Liver (tissue), 9 donors: ENCODE results near the gene SMOC1. TPM values are rescaled to one million over a fixed set of nuclear protein-coding genes. Genes with fewer than 3 reads are reported as not detected.
A peak's percentile ranks its signal among the peaks of the same experiment; 100 is the strongest.

Experiments used
- DNase-seq: peaks from one replicate; pipeline ENCODE4 v3.0.0-alpha.2; 2017; ENCODE audit warnings: low spot score
- H3K27ac ChIP-seq, 2 donors: one replicate each; pipeline ENCODE4 v1.7.0; 2013; ENCODE audit warnings: inconsistent platforms in 2 of 2, low read length in 2 of 2, control low read depth in 1 of 2, low read depth in 1 of 2, mild to moderate bottlenecking in 1 of 2
- H3K27me3 ChIP-seq, 4 donors: one replicate each; pipeline versions ENCODE4 v1.6.1 to v1.7.0; 2013; ENCODE audit warnings: low read length in 3 of 4, inconsistent platforms in 1 of 4, mild to moderate bottlenecking in 1 of 4, moderate library complexity in 1 of 4; ENCODE audit not compliant: control insufficient read depth in 4 of 4, insufficient read depth in 4 of 4
- H3K36me3 ChIP-seq, 4 donors: one replicate each; pipeline versions ENCODE4 v1.6.1 to v1.7.0; 2013; ENCODE audit warnings: low read length in 3 of 4, mild to moderate bottlenecking in 3 of 4, low read depth in 1 of 4, moderate library complexity in 1 of 4; ENCODE audit not compliant: control insufficient read depth in 4 of 4, insufficient read depth in 3 of 4
- H3K4me1 ChIP-seq, 4 donors: one replicate each; pipeline versions ENCODE4 v1.6.1 to v1.7.0; 2013; ENCODE audit warnings: low read length in 3 of 4, mild to moderate bottlenecking in 3 of 4, moderate library complexity in 1 of 4; ENCODE audit not compliant: control insufficient read depth in 4 of 4, insufficient read depth in 4 of 4
- H3K4me3 ChIP-seq, 3 donors: one replicate each; pipeline versions ENCODE4 v1.6.1 to v1.7.0; 2013; ENCODE audit warnings: low read length in 3 of 3, control low read depth in 1 of 3, low read depth in 1 of 3, mild to moderate bottlenecking in 1 of 3
- H3K9ac ChIP-seq, 2 donors: one replicate each; pipeline ENCODE4 v1.7.0; 2013; ENCODE audit warnings: low read length in 2 of 2, mild to moderate bottlenecking in 2 of 2, moderate library complexity in 2 of 2, control low read depth in 1 of 2, low read depth in 1 of 2
- H3K9me3 ChIP-seq, 4 donors: one replicate each; pipeline versions ENCODE4 v1.6.1 to v1.7.0; 2013; ENCODE audit warnings: low read length in 3 of 4; ENCODE audit not compliant: control insufficient read depth in 4 of 4
- ATF3 ChIP-seq: IDR thresholded peaks from 2 replicates; pipeline ENCODE4 v1.6.1; 2016; ENCODE audit warnings: antibody characterized with exemption
- EGR1 ChIP-seq, 2 donors: IDR thresholded peaks; 2 replicates each; pipeline ENCODE4 v1.6.1; 2016 to 2018; ENCODE audit warnings: antibody characterized with exemption in 2 of 2, low read depth in 2 of 2
- FOXA1 ChIP-seq: IDR thresholded peaks from 2 replicates; pipeline ENCODE4 v1.6.1; 2016; ENCODE audit warnings: antibody characterized with exemption
- FOXA2 ChIP-seq: IDR thresholded peaks from 2 replicates; pipeline ENCODE4 v1.6.1; 2016; ENCODE audit warnings: antibody characterized with exemption
- GABPA ChIP-seq, 2 donors: IDR thresholded peaks in 1 of 2; conservative IDR thresholded peaks in 1 of 2; 2 replicates each; pipeline ENCODE4 v1.6.1; 2016; ENCODE audit warnings: antibody characterized with exemption in 2 of 2, mild to moderate bottlenecking in 1 of 2, moderate library complexity in 1 of 2
- HNF4A ChIP-seq, 2 donors: conservative IDR thresholded peaks; 2 replicates each; pipeline ENCODE4 v1.6.1; 2016; ENCODE audit warnings: antibody characterized with exemption in 2 of 2, mild to moderate bottlenecking in 2 of 2
- HNF4G ChIP-seq: IDR thresholded peaks from 2 replicates; pipeline ENCODE4 v1.6.1; 2016; ENCODE audit warnings: antibody characterized with exemption
- JUND ChIP-seq, 2 donors: IDR thresholded peaks; 2 replicates each; pipeline ENCODE4 v1.6.1; 2016; ENCODE audit warnings: antibody characterized with exemption in 2 of 2
- MAX ChIP-seq: IDR thresholded peaks from 2 replicates; pipeline ENCODE4 v1.6.1; 2016; ENCODE audit warnings: antibody characterized with exemption
- NR2F2 ChIP-seq: IDR thresholded peaks from 2 replicates; pipeline ENCODE4 v1.6.1; 2016; ENCODE audit warnings: antibody characterized with exemption
- RAD21 ChIP-seq, 2 donors: IDR thresholded peaks; 2 replicates each; pipeline ENCODE4 v1.6.1; 2016; ENCODE audit warnings: antibody characterized with exemption in 2 of 2, mild to moderate bottlenecking in 2 of 2
- RXRA ChIP-seq, 2 donors: IDR thresholded peaks; 2 replicates each; pipeline ENCODE4 v1.6.1; 2017 to 2018; ENCODE audit warnings: antibody characterized with exemption in 2 of 2, mild to moderate bottlenecking in 1 of 2
- SP1 ChIP-seq: IDR thresholded peaks from 2 replicates; pipeline ENCODE4 v1.6.1; 2018; ENCODE audit warnings: antibody characterized with exemption, mild to moderate bottlenecking
- TAF1 ChIP-seq: conservative IDR thresholded peaks from 2 replicates; pipeline ENCODE4 v1.6.1; 2016; ENCODE audit warnings: antibody characterized with exemption, mild to moderate bottlenecking
- YY1 ChIP-seq: IDR thresholded peaks from 2 replicates; pipeline ENCODE4 v1.6.1; 2016; ENCODE audit warnings: antibody characterized with exemption, mild to moderate bottlenecking
- ZBTB33 ChIP-seq: IDR thresholded peaks from 2 replicates; pipeline ENCODE4 v1.6.1; 2016; ENCODE audit warnings: antibody characterized with exemption
- WGBS: extraction: QIAGEN DNeasy Blood & Tissue Kit; methylation state at CpG from one replicate; pipeline ENCODE4 v1.1.7; 2013; 5-methylcytosine and 5-hydroxymethylcytosine counted together
- polyA plus RNA-seq, 2 donors: library from polyadenylated mRNA; stranded (reverse) in 1 of 2; unstranded in 1 of 2; fragments of 200-250 nt in 1 of 2; fragments of >200 nt in 1 of 2; fragmentation: Nextera tagmentation in 1 of 2; extraction: Ambion mirVana in 1 of 2; gene quantifications; one replicate each; pipeline versions ENCODE4 v1.2.1 to v1.2.3, GENCODE V29; 2013 to 2015
- total RNA-seq, 2 donors: library from RNA; depleted of rRNA; stranded (reverse); fragments of >200 nt; gene quantifications; one replicate each; pipeline ENCODE4 v1.2.3, GENCODE V29; 2014
- TF ChIP-seq, protein P1 (sequence below): fragments of 150-350 bp; IDR thresholded peaks from 2 replicates; pipeline ENCODE4 v1.5.1; 2017; ENCODE audit warnings: improper control_type of control experiment, low read depth, low read length; ENCODE audit not compliant: missing input control
- TF ChIP-seq, protein P2 (sequence below): IDR thresholded peaks from 2 replicates; pipeline ENCODE4 v1.6.1; 2016; ENCODE audit warnings: antibody characterized with exemption, mild to moderate bottlenecking
- donor health status: healthy.
- donor health status: healthy.
- donor health status: healthy.
- donor health status: healthy.
- donor health status: healthy.

SMOC1 gene
- total and polyA plus RNA-seq, 4 donors: 11.2 to 43.7 (median 27.4) TPM

- Histone ChIP-seq H3K4me3 (no peak overlapping the region), H3K9ac (no peak overlapping the region), H3K9me3 (no peaks in the 10 kb centered on the region), H3K4me1 (peaks cover 9 to 61% (median 48%) of the 10 kb centered on the region in 4 donors), H3K27me3 (no peaks in the 10 kb centered on the region), H3K27ac (no peak overlapping the region), H3K36me3 (no peaks in the 10 kb centered on the region)
- TF ChIP-seq FOXA1: no peak
- no peak for TF ChIP-seq TAF1
- no peak for TF ChIP-seq RAD21 (IDR thresholded peaks at IDR 0.05)
- TF ChIP-seq, protein P1, sequence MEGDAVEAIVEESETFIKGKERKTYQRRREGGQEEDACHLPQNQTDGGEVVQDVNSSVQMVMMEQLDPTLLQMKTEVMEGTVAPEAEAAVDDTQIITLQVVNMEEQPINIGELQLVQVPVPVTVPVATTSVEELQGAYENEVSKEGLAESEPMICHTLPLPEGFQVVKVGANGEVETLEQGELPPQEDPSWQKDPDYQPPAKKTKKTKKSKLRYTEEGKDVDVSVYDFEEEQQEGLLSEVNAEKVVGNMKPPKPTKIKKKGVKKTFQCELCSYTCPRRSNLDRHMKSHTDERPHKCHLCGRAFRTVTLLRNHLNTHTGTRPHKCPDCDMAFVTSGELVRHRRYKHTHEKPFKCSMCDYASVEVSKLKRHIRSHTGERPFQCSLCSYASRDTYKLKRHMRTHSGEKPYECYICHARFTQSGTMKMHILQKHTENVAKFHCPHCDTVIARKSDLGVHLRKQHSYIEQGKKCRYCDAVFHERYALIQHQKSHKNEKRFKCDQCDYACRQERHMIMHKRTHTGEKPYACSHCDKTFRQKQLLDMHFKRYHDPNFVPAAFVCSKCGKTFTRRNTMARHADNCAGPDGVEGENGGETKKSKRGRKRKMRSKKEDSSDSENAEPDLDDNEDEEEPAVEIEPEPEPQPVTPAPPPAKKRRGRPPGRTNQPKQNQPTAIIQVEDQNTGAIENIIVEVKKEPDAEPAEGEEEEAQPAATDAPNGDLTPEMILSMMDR: no peak
- no peak for TF ChIP-seq FOXA2
- 93% methylated on average over 9 of the region's 9 CpGs for WGBS
- DNase-seq: no peak
These were observed 965 bp upstream of the SMOC1 start for GRCh38 chr14:69878251-69878650.

GRCh38 chr14:69880044-69880487 is 850 bp downstream of the SMOC1 start:
- peak overlapping the region; percentile 84 to 86 for H3K27ac ChIP-seq
- no peaks in the 10 kb centered on the region for H3K9me3 ChIP-seq
- H3K9ac ChIP-seq: peak overlapping the region; percentile 76 to 87
- H3K36me3 ChIP-seq: no peaks in the 10 kb centered on the region
- peaks cover 9 to 64% (median 48%) of the 10 kb centered on the region in 4 donors for H3K4me1 ChIP-seq
- H3K27me3 ChIP-seq: no peaks in the 10 kb centered on the region
- 2% methylated on average over 21 of the region's 21 CpGs for WGBS
- peak overlapping the region; percentile 89 to 99 (median 91) for H3K4me3 ChIP-seq
- TF ChIP-seq RAD21 (IDR thresholded peaks at IDR 0.05) (no peak), MAX (peak; percentile 45), JUND (IDR thresholded peaks at IDR 0.05) (no peak), EGR1 (IDR thresholded peaks at IDR 0.05; ENCODE audit: low read depth in 2 of 2) (peak in 1 of 2 donors; percentile 50), FOXA2 (no peak), HNF4G (no peak), HNF4A (conservative IDR thresholded peaks at IDR 0.05) (peak; percentile 66 to 83), NR2F2 (no peak), RXRA (IDR thresholded peaks at IDR 0.05) (peak; percentile 76 to 77), YY1 (no peak), ZBTB33 (no peak), TAF1 (no peak), GABPA (IDR thresholded peaks at IDR 0.05 in 1 of 2, conservative IDR thresholded peaks at IDR 0.05 in 1 of 2) (no peak), FOXA1 (no peak), ATF3 (no peak), SP1 (peak; percentile 49)
- TF ChIP-seq, protein P2, sequence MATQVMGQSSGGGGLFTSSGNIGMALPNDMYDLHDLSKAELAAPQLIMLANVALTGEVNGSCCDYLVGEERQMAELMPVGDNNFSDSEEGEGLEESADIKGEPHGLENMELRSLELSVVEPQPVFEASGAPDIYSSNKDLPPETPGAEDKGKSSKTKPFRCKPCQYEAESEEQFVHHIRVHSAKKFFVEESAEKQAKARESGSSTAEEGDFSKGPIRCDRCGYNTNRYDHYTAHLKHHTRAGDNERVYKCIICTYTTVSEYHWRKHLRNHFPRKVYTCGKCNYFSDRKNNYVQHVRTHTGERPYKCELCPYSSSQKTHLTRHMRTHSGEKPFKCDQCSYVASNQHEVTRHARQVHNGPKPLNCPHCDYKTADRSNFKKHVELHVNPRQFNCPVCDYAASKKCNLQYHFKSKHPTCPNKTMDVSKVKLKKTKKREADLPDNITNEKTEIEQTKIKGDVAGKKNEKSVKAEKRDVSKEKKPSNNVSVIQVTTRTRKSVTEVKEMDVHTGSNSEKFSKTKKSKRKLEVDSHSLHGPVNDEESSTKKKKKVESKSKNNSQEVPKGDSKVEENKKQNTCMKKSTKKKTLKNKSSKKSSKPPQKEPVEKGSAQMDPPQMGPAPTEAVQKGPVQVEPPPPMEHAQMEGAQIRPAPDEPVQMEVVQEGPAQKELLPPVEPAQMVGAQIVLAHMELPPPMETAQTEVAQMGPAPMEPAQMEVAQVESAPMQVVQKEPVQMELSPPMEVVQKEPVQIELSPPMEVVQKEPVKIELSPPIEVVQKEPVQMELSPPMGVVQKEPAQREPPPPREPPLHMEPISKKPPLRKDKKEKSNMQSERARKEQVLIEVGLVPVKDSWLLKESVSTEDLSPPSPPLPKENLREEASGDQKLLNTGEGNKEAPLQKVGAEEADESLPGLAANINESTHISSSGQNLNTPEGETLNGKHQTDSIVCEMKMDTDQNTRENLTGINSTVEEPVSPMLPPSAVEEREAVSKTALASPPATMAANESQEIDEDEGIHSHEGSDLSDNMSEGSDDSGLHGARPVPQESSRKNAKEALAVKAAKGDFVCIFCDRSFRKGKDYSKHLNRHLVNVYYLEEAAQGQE: peak; percentile 26
- TF ChIP-seq, protein P1: no peak
- no peak for DNase-seq
